HG02642 (cell line): ENCODE measurements around the gene NRCAM.
A peak's percentile ranks its signal among the peaks of the same experiment; 100 is the strongest.

Source experiments
- ATAC-seq: cut with Tn5 transposase; IDR thresholded peaks from one replicate; pipeline ENCODE4 v1.9.1; 2021; ENCODE audit warnings: mild to moderate bottlenecking; ENCODE audit not compliant: unreplicated experiment, poor library complexity

The NRCAM gene

DNA sequence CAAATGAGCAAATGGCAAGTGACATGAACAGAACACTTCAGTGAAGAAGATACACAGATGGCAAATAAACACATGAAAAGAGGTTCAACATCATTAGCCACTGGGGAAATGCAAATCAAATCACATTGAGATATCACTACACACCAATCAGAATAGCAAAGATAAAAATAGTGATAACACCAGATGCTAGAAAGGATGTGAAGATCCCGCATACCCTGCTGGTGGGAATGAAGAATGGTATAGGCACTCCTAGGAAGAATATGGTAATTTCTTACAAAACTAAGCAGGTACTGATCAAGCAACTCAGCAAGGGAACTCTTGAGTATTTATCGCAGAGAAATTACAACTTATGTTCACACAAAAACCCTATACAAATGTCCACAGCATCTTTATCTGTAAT, 337.3 kb downstream of the NRCAM start:
- no peak for ATAC-seq

DNA sequence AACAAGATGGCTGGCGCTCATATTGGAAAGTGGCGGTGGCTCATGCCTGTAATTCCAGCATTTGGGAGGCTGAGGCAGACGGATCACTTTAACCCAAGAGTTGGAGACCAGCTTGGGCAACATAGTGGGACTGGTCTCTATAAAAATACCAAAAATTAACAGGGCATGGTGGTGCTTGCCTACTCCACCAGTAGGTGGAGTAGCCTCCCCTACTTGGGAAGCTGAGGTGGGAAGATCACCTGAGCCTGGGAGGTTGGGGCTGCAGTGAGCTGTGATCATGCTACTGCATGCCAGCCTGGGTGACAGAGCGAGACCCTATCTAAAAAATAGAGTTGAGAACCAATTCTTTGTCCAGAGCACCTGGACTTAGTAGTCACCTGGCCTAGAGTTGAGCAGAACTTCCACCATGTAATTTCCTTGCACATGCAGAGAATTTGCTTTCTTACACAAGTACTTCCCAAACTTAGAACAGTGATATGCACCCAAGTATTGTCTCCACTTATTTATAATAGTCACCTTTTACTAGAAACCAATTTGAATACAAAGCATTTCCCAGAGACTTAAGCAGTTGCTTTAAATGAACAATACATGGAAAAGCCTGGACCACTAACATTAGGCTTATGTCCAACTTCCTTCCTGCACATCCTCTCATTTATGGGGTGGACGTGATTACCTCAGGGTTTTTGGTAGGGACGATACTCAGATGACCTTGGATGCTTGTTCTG, 342.0 kb downstream of the NRCAM start:
- ATAC-seq = peak; percentile 85

DNA sequence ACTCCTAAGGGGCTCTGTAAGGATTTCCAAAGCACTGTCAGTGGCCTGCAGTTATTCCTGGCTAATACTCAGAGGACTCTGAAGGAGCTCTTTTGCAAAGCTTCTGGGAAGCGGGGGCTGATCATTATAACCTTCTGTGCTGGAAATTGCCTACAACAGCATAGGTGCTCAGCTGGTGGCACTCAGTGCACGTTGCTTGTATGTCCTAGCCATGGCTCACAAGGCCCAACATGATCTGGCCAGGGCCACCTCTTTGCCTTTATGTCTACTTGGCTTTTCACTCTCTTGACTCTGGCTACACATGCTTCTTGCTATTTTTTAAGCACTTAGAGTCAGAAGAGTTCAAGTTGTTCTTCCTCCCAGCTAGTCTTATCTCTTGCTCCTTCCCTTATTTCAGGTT, 343.6 kb downstream of the NRCAM start:
- ATAC-seq = no peak

DNA sequence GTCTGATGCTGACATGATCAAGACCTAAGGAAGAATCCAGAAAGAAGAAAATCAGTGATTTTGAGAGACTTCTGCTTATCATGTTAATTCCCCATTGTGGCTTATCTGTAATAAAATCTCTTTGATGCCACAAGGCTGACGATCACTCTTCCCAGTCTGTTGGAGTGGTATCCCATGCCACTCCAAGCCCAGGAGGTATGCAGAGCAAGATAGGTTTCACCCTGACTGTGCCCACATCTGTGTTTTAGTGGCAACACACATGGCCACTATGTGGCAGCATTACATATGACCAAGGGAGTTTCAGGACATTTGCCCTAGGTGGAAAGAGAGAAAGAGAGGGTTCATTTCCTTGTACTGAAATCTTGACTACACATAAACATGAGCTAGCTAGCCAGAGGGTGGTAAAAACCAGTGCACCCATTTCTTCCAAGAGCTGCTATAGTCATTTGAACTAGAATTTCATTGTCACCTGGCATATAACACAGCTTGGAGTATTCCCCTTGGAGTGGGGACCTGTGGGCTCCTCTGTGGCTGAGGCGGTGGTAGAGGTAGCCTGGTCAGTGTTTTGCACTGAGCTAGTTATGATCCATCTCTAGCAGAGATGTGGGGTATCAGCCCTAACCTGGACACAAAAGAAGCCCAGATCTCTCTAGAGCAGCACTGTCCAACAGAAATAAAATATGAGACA, 346.9 kb downstream of the NRCAM start:
- ATAC-seq = no peak

DNA sequence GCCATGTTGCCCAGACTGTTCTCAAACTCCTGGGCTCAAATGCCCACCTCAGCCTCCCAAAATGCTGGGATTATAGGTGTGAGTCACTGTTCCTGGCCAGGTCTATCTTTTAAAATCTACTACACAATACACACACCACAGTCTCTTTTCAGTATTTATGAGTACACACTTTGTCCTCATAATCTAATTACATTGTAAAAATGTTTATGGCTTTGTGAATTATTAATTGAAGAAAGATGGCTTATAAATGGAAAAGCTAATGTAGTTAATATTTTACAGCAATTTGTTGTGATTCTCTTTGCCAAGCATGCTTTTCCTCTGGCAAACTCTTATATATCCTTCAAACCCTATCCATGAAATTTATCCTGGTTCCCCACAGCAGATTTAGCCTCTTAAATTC, 348.1 kb downstream of the NRCAM start:
- no peak for ATAC-seq

DNA sequence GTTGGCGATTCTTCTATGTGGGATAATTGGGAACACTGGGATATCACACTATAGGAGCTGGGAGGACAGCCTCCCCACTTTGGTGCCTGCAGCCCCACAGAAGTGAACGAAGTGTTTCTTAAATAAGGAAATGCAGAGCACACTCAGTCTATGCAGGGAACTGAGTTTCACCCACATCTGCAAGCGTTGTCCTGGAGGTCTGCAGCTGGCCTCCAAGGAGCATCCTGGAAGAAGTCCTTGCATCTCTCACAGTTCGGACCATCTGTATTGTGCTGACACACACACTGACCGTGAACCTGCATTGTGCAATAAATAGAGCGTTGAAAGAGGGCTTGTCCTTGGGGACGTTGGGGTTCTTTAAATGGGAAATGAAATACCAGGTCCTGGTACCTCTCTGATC, 351.9 kb downstream of the NRCAM start:
- no peak for ATAC-seq

DNA sequence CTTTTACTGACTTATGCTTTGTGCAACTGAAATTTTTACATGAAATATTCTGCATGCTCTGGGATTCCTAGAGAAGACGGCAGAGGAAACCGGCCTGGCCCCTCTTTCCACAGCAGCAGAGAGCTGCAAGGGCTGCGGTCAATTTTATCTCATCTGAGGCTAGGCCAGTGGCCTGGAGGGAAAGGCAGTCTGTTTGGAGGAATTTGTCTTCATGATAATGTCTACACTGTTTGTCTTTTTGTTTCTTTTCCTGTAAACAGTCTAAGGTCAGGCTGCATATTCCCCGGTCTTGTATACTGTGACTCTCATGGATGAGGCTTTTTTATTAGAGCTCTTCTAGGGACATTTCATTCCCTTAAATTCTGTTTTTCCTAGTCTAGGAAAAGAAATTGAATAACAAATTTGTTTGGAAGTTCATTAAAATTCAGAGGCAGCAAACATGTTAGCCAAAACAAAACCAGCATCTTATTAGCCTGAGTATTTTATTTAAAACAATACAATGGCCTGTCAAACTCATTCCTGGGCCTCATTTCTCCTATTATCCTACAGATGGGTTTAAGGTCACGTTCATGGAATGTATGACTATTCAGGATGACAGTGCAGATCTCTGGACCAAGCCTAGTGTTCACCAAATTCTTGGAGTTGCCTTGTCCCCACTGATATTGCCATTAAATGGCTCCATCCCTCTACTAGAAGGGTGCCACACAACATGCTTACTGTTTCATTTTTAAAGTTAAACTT, 352.5 kb downstream of the NRCAM start:
- ATAC-seq = no peak

DNA sequence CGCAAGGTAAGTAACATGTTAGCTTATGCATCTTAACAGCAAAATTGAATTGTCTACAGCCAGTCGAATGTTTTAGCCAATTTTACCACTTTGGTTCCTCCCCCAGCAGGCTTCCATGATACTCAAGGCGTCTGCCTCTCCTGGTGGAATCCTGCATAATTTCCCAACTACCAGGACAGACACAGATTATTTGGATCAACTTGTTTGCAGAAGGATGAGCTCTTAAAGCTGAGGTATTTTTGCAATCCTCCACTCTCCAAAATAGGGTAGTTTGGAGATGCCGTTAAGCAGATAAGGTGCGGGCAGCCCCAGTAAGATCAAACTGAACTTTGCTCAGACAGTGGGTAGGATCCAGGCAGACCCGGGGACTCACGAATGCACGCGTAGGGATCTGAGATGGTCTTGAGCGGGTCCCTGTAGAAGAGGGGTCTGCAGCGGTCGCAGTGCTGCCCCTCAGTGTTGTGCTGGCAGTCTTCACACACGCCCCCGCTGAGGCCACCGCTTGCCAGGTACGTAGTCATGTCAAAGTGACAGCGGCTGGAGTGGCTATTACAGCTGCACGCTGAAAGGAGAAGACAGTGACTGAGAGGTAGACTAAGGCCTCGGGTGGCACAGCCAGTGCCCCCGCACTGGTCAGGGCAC, 353.4 kb downstream of the NRCAM start:
- ATAC-seq = no peak

DNA sequence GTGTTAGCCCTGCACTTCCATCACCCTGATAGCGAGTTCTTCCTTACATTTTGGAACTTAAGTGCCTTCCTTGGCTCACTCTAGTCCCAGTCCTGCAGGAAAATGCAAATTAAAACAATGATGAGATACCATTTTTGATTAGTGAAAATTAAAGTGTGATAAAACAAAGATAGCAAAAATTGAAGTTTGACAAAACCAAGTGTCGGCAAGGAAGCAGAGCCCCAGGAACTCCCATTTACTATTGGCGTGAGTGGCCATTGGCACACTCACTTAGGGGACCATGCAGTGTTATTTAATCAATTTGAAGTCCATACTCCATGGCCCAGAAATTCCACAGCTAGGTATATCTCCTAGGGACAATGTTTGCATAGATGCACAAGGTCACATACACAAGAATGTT, 354.5 kb downstream of the NRCAM start:
- ATAC-seq = no peak

DNA sequence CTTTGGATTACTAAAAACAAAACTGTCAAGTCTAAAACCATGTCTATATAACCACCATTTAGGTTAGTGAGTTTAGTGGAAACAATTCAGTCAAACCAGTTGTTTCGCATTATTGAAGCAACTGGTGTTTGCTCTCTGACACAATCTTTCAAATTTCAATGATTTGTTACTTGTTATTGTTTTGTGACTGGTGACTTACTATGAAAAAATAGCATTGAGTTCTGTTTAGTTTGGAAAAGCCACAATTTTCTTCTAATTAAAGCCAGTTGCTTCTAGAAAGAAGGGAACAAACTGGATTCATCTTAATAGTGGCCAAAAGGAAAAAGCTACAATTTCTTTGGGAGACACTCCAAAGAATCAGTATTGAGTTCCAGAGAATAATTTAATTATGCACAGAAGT, 356.5 kb downstream of the NRCAM start:
- no peak for ATAC-seq

DNA sequence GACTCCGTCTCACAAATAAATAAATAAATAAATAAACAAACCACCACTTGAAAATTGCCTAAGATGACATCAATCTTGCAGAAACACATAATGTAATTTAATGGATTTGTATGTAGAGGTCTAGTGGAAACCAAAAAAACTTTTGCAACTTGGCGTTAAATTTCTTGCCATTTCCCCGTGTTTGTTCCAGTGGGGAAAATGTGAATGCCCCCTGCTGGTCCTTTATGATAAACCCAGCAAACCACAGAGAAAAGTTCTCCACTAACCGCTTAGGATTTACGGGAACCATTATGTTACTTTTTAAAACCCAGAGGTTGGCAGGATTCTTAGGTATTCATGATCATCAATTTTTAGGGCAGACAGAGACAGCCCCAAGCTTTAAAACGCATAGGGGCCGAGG, 358.5 kb downstream of the NRCAM start:
- ATAC-seq = no peak
